HCT116 (cell line): ENCODE results near the gene PSME3IP1. TPM values are rescaled to one million over a fixed set of nuclear protein-coding genes. Genes with fewer than 3 reads are reported as not detected.

ENCODE experiments used
- ATAC-seq: fragments of 200-7000 bp; cut with Tn5 transposase; 2 replicates; pipeline ENCODE4 v1.9.1; 2020; ENCODE audit warnings: mild to moderate bottlenecking, moderate library complexity
- BruUV-seq: library from RNA; stranded (reverse); fragments of 400-500 nt; replicated peaks from 2 replicates; lab custom pipeline; 2021; lab: Mats Ljungman, UMichigan
- CTCF ChIA-PET: fragments of 300-600 bp; sonication (Branson Sonifier 250); formaldehyde crosslinking; loops from one replicate; lab custom pipeline; 2021; ENCODE audit warnings: antibody characterized with exemption; lab: Charles Lee
- POLR2A ChIA-PET: fragments of 300-600, 350-600 bp; sonication (Branson Sonifier 250); formaldehyde crosslinking; loops from one replicate; lab custom pipeline; 2021; ENCODE audit warnings: antibody characterized with exemption; lab: Charles Lee
- RAD21 ChIA-PET, 2 experiments: fragments of 300-600 bp; sonication (Branson Sonifier 250); formaldehyde crosslinking; loops; one replicate each; lab custom pipeline; 2023; ENCODE audit warnings: low total read pairs in 2 of 2; ENCODE audit not compliant: uncharacterized antibody in 2 of 2, unreplicated experiment in 2 of 2, low non-redundant PET in 1 of 2; lab: Charles Lee
- DNase-seq: peaks from one replicate; pipeline ENCODE4 v3.0.0-alpha.2; 2010; ENCODE audit warnings: low read depth, low spot score
- H2AFZ ChIP-seq: fragments of 200-600 bp; shearing (Covaris generic), sonication (generic); 2 replicates; pipeline ENCODE4 v1.6.1; 2017; ENCODE audit warnings: low read depth, mixed run types, mixed read lengths, antibody characterized with exemption, low read length; ENCODE audit not compliant: poor library complexity, severe bottlenecking
- H3K27ac ChIP-seq: 2 replicates; pipeline ENCODE4 v1.5.1; 2012; ENCODE audit warnings: low read depth, low read length
- H3K27me3 ChIP-seq: fragments of 200-600 bp; sonication (generic); 2 replicates; pipeline ENCODE4 v1.6.1; 2016; ENCODE audit warnings: mixed run types, low read length, mixed read lengths; ENCODE audit not compliant: insufficient read depth
- H3K36me3 ChIP-seq, 2 experiments: fragments of 200-500 bp in 1 of 2; fragments of 200-600 bp in 1 of 2; sonication (Bioruptor generic) in 1 of 2; sonication (generic) in 1 of 2; 2 replicates each; pipeline versions ENCODE4 v1.5.1 to v1.6.1; 2014 to 2016; ENCODE audit warnings: low read length in 2 of 2, inconsistent platforms in 1 of 2, mixed read lengths in 1 of 2, mixed run types in 1 of 2; ENCODE audit not compliant: insufficient read depth in 2 of 2, control insufficient read depth in 1 of 2
- H3K4me1 ChIP-seq, 2 experiments: fragments of 200-600 bp in 1 of 2; sonication (generic) in 1 of 2; 2 replicates each; pipeline versions ENCODE4 v1.5.1 to v1.6.1; 2012 to 2017; ENCODE audit warnings: low read length in 2 of 2, inconsistent platforms in 1 of 2, mild to moderate bottlenecking in 1 of 2, mixed read lengths in 1 of 2, mixed run types in 1 of 2, moderate library complexity in 1 of 2; ENCODE audit not compliant: insufficient read depth in 2 of 2, control insufficient read depth in 1 of 2
- H3K4me2 ChIP-seq: fragments of 200-600 bp; sonication (generic); 2 replicates; pipeline ENCODE4 v1.6.1; 2017; ENCODE audit warnings: mixed run types, low read length, mixed read lengths
- H3K4me3 ChIP-seq, 2 experiments: fragments of 200-600 bp in 1 of 2; sonication (generic) in 1 of 2; replicated peaks in 1 of 2; 2 replicates each; pipeline ENCODE4 v1.5.1; 2011 to 2016; ENCODE audit warnings: low read length in 2 of 2, control low read depth in 1 of 2, low read depth in 1 of 2, mild to moderate bottlenecking in 1 of 2, mixed read lengths in 1 of 2, mixed run types in 1 of 2
- H3K79me2 ChIP-seq: fragments of 200-600 bp; sonication (generic); 2 replicates; pipeline ENCODE4 v1.6.1; 2017; ENCODE audit warnings: mild to moderate bottlenecking, mixed run types, low read length, moderate library complexity, mixed read lengths; ENCODE audit not compliant: insufficient read depth
- H3K9ac ChIP-seq: fragments of 200-600 bp; sonication (generic); 2 replicates; pipeline ENCODE4 v1.6.1; 2016; ENCODE audit warnings: low read length, mixed read lengths
- H3K9me2 ChIP-seq: fragments of 200-600 bp; sonication (generic), shearing (Covaris generic); 2 replicates; pipeline ENCODE4 v1.6.1; 2017; ENCODE audit warnings: mixed run types, mild to moderate bottlenecking, moderate library complexity; ENCODE audit not compliant: insufficient read depth
- H3K9me3 ChIP-seq, 2 experiments: fragments of 200-500 bp in 1 of 2; fragments of 200-600 bp in 1 of 2; sonication (Bioruptor generic) in 1 of 2; sonication (generic) in 1 of 2; 2 replicates each; pipeline ENCODE4 v1.6.1; 2014 to 2017; ENCODE audit warnings: low read length in 2 of 2, mixed read lengths in 2 of 2, inconsistent platforms in 1 of 2, low read depth in 1 of 2, mild to moderate bottlenecking in 1 of 2, mixed run types in 1 of 2, moderate library complexity in 1 of 2; ENCODE audit not compliant: control insufficient read depth in 1 of 2, insufficient read depth in 1 of 2
- H4K20me1 ChIP-seq: fragments of 200-600 bp; sonication (generic), shearing (Covaris generic); 2 replicates; pipeline ENCODE4 v1.6.1; 2017; ENCODE audit warnings: mixed run types, mild to moderate bottlenecking, moderate library complexity; ENCODE audit not compliant: insufficient read depth
- ATF3 ChIP-seq: IDR thresholded peaks from 2 replicates; pipeline ENCODE4 v1.6.1; 2012
- EZH2 ChIP-seq: fragments of 200-600 bp; sonication (generic); IDR thresholded peaks from 2 replicates; pipeline ENCODE4 v1.6.1; 2017; ENCODE audit warnings: antibody characterized with exemption, mixed run types
- EZH2phosphoT487 ChIP-seq: fragments of 200-600 bp; IDR thresholded peaks from 2 replicates; pipeline ENCODE4 v1.6.1; 2018; ENCODE audit warnings: antibody characterized with exemption, borderline replicate concordance
- FOSL1 ChIP-seq: IDR thresholded peaks from 2 replicates; pipeline ENCODE4 v1.6.1; 2012; ENCODE audit warnings: low read depth
- JUND ChIP-seq: IDR thresholded peaks from 2 replicates; pipeline ENCODE4 v1.6.1; 2012
- POLR2A ChIP-seq: IDR thresholded peaks from 2 replicates; pipeline ENCODE4 v1.7.0; 2011; ENCODE audit warnings: borderline replicate concordance; ENCODE audit not compliant: insufficient read depth, insufficient read length; ENCODE audit errors: extremely low read depth
- RAD21 ChIP-seq: IDR thresholded peaks from 2 replicates; pipeline ENCODE4 v1.6.1; 2012; ENCODE audit warnings: low read depth, mild to moderate bottlenecking
- REST ChIP-seq: IDR thresholded peaks from 2 replicates; pipeline ENCODE4 v1.6.1; 2012; ENCODE audit warnings: low read depth
- SIN3A ChIP-seq: IDR thresholded peaks from 2 replicates; pipeline ENCODE4 v1.6.1; 2012; ENCODE audit warnings: low read depth
- SP1 ChIP-seq: IDR thresholded peaks from 2 replicates; pipeline ENCODE4 v1.6.1; 2012; ENCODE audit warnings: low read depth
- TCF7L2 ChIP-seq: IDR thresholded peaks from 2 replicates; pipeline ENCODE4 v1.7.0; 2011; ENCODE audit warnings: borderline replicate concordance, inconsistent platforms; ENCODE audit not compliant: insufficient read depth, insufficient read length; ENCODE audit errors: extremely low read depth
- YY1 ChIP-seq: IDR thresholded peaks from 2 replicates; pipeline ENCODE4 v1.6.1; 2011; ENCODE audit warnings: low read length, low read depth, moderate library complexity, mild to moderate bottlenecking; ENCODE audit not compliant: insufficient replicate concordance; ENCODE audit errors: extremely low read depth
- ZBTB33 ChIP-seq: IDR thresholded peaks from 2 replicates; pipeline ENCODE4 v1.6.1; 2011; ENCODE audit warnings: mild to moderate bottlenecking, low read length, moderate library complexity; ENCODE audit not compliant: insufficient replicate concordance; ENCODE audit errors: extremely low read depth
- intact Hi-C: fragments of 100-400 bp; cut with micrococcal nuclease; formaldehyde crosslinking; loops from 2 replicates; pipeline ENCODE4 v1.10.0; 2022
- total RNA-seq: library from RNA; stranded (reverse); gene quantifications from one replicate; pipeline ENCODE4 v1.2.1, GENCODE V29; 2021; ENCODE audit not compliant: unreplicated experiment

PSME3IP1 gene
- total RNA-seq, 1 experiment from 2014 or later, result 88.5 TPM

- ChIA-PET RAD21 (no interaction called here), CTCF (no interaction called here), POLR2A (no interaction called here)
- H3K9ac ChIP-seq, result no peak overlapping the region
- intact Hi-C loops, result no loop called here
- no peaks in the 10 kb centered on the region for H3K9me2 ChIP-seq
- H3K4me2 ChIP-seq, result no peak overlapping the region
- no peak overlapping the region for H2AFZ ChIP-seq
- H3K79me2 ChIP-seq, result no peaks in the 10 kb centered on the region
- no peaks in the 10 kb centered on the region; a peak in 1 of 4 replicates for H3K4me1 ChIP-seq
- no peaks in the 10 kb centered on the region for H4K20me1 ChIP-seq
- DNase-seq (no peak), ATAC-seq (no peak)
- H3K27me3 ChIP-seq, result no peaks in the 10 kb centered on the region
- H3K9me3 ChIP-seq, result no peaks in the 10 kb centered on the region
- no peak overlapping the region for H3K4me3 ChIP-seq
- H3K36me3 ChIP-seq, result no peaks in the 10 kb centered on the region
- H3K27ac ChIP-seq, result no peak overlapping the region
- TF ChIP-seq EZH2phosphoT487 (no peak), POLR2A (no peak), ATF3 (no peak), ZBTB33 (no peak), SIN3A (no peak), TCF7L2 (no peak), REST (no peak), JUND (no peak), FOSL1 (no peak), EZH2 (no peak), SP1 (no peak), RAD21 (no peak), YY1 (no peak)
- TF ChIP-seq, all 23 proteins: peak for 0
- BruUV-seq, result no TSS peak
Measured at GRCh38 chr16:57130950-57131321, 54.9 kb downstream of the PSME3IP1 start.
